Measurements from ENCODE around the gene FCHSD2. TPM values are rescaled to one million over a fixed set of nuclear protein-coding genes. Genes with fewer than 3 reads are reported as not detected.

Gene FCHSD2
- total and polyA plus RNA-seq, 2 donors from 2014 or later = 8.0 to 58.7 TPM

GRCh38 chr11:72932132-72932570 is 210.0 kb downstream of the FCHSD2 start:
- H3K36me3 ChIP-seq (ENCODE audit: control insufficient read depth in 2 of 3, insufficient read depth in 3 of 3, low read length in 3 of 3) = no peaks in the 10 kb centered on the region
- TF ChIP-seq, protein P1, sequence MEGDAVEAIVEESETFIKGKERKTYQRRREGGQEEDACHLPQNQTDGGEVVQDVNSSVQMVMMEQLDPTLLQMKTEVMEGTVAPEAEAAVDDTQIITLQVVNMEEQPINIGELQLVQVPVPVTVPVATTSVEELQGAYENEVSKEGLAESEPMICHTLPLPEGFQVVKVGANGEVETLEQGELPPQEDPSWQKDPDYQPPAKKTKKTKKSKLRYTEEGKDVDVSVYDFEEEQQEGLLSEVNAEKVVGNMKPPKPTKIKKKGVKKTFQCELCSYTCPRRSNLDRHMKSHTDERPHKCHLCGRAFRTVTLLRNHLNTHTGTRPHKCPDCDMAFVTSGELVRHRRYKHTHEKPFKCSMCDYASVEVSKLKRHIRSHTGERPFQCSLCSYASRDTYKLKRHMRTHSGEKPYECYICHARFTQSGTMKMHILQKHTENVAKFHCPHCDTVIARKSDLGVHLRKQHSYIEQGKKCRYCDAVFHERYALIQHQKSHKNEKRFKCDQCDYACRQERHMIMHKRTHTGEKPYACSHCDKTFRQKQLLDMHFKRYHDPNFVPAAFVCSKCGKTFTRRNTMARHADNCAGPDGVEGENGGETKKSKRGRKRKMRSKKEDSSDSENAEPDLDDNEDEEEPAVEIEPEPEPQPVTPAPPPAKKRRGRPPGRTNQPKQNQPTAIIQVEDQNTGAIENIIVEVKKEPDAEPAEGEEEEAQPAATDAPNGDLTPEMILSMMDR (IDR thresholded peaks at IDR 0.05; ENCODE audit: borderline replicate concordance, extremely low read depth, insufficient read depth) = no peak
- no peak overlapping the region for H3K27ac ChIP-seq (ENCODE audit: low read depth in 2 of 2, low read length in 2 of 2)
- no peak for FAIRE-seq
- H3K9ac ChIP-seq (ENCODE audit: low read length in 3 of 3) = no peak overlapping the region
- DNase-seq = no peak
- no peaks in the 10 kb centered on the region for H3K4me1 ChIP-seq (ENCODE audit: control insufficient read depth in 2 of 3, insufficient read depth in 2 of 3, low read depth in 1 of 3, low read length in 3 of 3)
- H3K9me3 ChIP-seq (ENCODE audit: control insufficient read depth in 2 of 3, insufficient read depth in 1 of 3, low read length in 3 of 3) = no peaks in the 10 kb centered on the region
- intact Hi-C loops (cut with DNase I) = no loop called here
- no peak overlapping the region for H3K4me3 ChIP-seq (ENCODE audit: low read length in 3 of 3)
- H3K27me3 ChIP-seq (ENCODE audit: control insufficient read depth, insufficient read depth, low read length) = no peaks in the 10 kb centered on the region

DNA sequence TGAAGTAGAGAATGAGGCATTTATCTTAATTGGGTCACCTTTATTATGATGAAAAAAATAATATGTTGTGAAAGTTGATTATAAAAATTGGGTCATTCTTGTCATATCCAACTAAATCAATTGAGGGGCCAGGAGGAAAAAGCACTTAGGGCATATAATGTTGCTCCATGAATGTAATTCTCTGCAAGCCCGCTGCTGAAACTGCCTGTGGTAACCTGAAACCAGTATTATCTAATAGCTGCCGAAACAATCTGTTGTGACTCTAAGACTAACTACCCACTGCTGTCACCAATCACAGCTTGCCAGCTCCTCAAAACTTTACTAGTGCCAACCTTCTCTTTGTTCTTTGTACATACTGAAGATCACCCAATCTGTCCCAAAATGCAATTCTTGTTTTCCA is 212.1 kb downstream of the FCHSD2 start:
- intact Hi-C loops (cut with DNase I) = no loop called here
- DNase-seq = peak in 3 of 5 donors; percentile 27 to 64 (median 56)
- H3K27me3 ChIP-seq (ENCODE audit: control insufficient read depth, insufficient read depth, low read length) = no peaks in the 10 kb centered on the region
- no peaks in the 10 kb centered on the region for H3K36me3 ChIP-seq (ENCODE audit: control insufficient read depth in 2 of 3, insufficient read depth in 3 of 3, low read length in 3 of 3)
- no peak overlapping the region for H3K27ac ChIP-seq (ENCODE audit: low read depth in 2 of 2, low read length in 2 of 2)
- H3K9ac ChIP-seq (ENCODE audit: low read length in 3 of 3) = no peak overlapping the region
- H3K4me3 ChIP-seq (ENCODE audit: low read length in 3 of 3) = no peak overlapping the region
- FAIRE-seq = no peak
- H3K9me3 ChIP-seq (ENCODE audit: control insufficient read depth in 2 of 3, insufficient read depth in 1 of 3, low read length in 3 of 3) = no peaks in the 10 kb centered on the region
- H3K4me1 ChIP-seq (ENCODE audit: control insufficient read depth in 2 of 3, insufficient read depth in 2 of 3, low read depth in 1 of 3, low read length in 3 of 3) = no peaks in the 10 kb centered on the region
- TF ChIP-seq, protein P1 (IDR thresholded peaks at IDR 0.05; ENCODE audit: borderline replicate concordance, extremely low read depth, insufficient read depth) = no peak

DNA sequence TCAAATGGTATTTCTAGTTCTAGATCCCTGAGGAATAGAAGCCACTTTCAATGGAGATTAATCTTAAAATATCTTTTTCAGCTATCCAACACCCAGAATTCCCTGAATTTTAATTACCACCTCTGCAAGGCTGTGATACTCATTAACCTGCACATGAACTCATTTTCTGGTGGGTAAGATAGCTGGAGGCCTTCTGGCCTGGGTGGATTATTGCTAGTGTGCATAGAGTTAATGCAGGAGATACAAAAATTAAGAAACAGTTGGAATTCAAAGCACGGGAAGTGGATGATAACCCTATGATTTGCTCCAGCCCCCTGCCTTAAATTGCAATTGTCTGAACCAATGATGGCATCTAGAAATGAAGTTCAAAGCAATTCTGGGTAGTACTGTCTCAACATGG is 212.9 kb downstream of the FCHSD2 start:
- Histone ChIP-seq H3K27me3 (ENCODE audit: control insufficient read depth, insufficient read depth, low read length) (no peaks in the 10 kb centered on the region), H3K9ac (ENCODE audit: low read length in 3 of 3) (no peak overlapping the region), H3K9me3 (ENCODE audit: control insufficient read depth in 2 of 3, insufficient read depth in 1 of 3, low read length in 3 of 3) (no peaks in the 10 kb centered on the region), H3K4me3 (ENCODE audit: low read length in 3 of 3) (no peak overlapping the region), H3K27ac (ENCODE audit: low read depth in 2 of 2, low read length in 2 of 2) (no peak overlapping the region), H3K36me3 (ENCODE audit: control insufficient read depth in 2 of 3, insufficient read depth in 3 of 3, low read length in 3 of 3) (no peaks in the 10 kb centered on the region), H3K4me1 (ENCODE audit: control insufficient read depth in 2 of 3, insufficient read depth in 2 of 3, low read depth in 1 of 3, low read length in 3 of 3) (no peaks in the 10 kb centered on the region)
- intact Hi-C loops (cut with DNase I) = no loop called here
- no peak for DNase-seq
- TF ChIP-seq, protein P1 (IDR thresholded peaks at IDR 0.05; ENCODE audit: borderline replicate concordance, extremely low read depth, insufficient read depth) = no peak
- FAIRE-seq = no peak

- intact Hi-C loops (cut with DNase I) = no loop called here
- DNase-seq = no peak
- TF ChIP-seq, protein P1 (IDR thresholded peaks at IDR 0.05; ENCODE audit: borderline replicate concordance, extremely low read depth, insufficient read depth) = no peak
- Histone ChIP-seq H3K9ac (ENCODE audit: low read length in 3 of 3) (no peak overlapping the region), H3K4me1 (ENCODE audit: control insufficient read depth in 2 of 3, insufficient read depth in 2 of 3, low read depth in 1 of 3, low read length in 3 of 3) (no peaks in the 10 kb centered on the region), H3K4me3 (ENCODE audit: low read length in 3 of 3) (no peak overlapping the region), H3K27me3 (ENCODE audit: control insufficient read depth, insufficient read depth, low read length) (no peaks in the 10 kb centered on the region), H3K27ac (ENCODE audit: low read depth in 2 of 2, low read length in 2 of 2) (no peak overlapping the region), H3K9me3 (ENCODE audit: control insufficient read depth in 2 of 3, insufficient read depth in 1 of 3, low read length in 3 of 3) (no peaks in the 10 kb centered on the region), H3K36me3 (ENCODE audit: control insufficient read depth in 2 of 3, insufficient read depth in 3 of 3, low read length in 3 of 3) (no peaks in the 10 kb centered on the region)
- FAIRE-seq = no peak
Observed at GRCh38 chr11:72927380-72927779, 214.7 kb downstream of the FCHSD2 start.

Measured in kidney (tissue), 14 donors.